ENCODE results near the gene LYRM2.
"Not testable (repeated sequence)": the region's sequence is repeated elsewhere in the genome, so short reads cannot be mapped to it uniquely, and the experiment has no call there.

Gene LYRM2

DNA sequence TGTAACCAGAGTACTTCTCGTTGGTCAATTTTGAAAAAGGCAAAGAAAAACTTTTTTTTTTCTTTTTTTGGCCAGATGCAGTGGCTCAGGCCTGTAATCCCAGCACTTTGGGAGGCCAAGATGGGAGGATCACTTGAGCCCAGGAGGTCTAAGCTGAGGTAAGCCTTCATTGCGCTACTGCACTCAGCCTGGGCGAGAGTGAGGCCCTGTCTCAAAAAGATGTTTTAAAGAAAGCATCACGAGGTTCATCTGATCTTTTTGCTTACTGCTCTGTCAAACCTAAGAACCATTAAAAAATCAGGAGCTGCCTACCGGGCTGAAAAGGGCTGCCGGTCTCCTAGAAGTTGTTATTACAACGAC is 607 bp downstream of the LYRM2 start:
- ChIA-PET CTCF (interaction anchor here (0.6 to 1.8 kb wide), 6 partner anchors 21 to 269 kb away, joined by 3 to 5 read pairs (median 4); partner anchors contain the start of gene ANKRD6), POLR2A (interaction anchor here (0.8 to 2.2 kb wide), 4 partner anchors 10 to 674 kb away, joined by 3 to 6 read pairs (median 4); partner anchors contain the start of genes RNGTT and UBE2J1)

DNA sequence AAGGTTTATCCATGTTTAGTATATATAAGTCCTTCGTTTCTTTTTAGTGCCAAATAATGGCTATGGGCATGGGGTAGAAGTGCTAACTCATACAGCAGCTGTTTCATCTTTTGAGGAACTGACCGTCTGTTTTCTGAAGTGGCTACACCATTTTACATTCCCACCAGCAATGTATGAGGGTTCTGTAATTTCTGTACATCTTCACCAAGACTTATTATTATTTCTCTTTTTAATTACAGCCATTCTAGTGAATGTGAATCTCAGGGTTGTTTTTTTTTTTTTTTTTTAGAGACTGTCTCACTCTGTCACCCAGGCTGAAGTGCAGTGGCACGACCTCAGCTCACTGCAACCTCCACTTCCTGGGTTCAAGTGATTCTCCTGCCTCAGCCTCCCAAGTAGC is 2.1 kb downstream of the LYRM2 start:
- not testable (repeated sequence) for H3K4me3 ChIP-seq (ENCODE audit: low read depth, low read length); DNase-seq (ENCODE audit: low read depth, low spot score)
- POLR2A ChIA-PET = interaction anchor here (0.7 kb wide), 1 partner anchor 144 kb away, joined by 3 read pairs; no protein-coding TSS in a partner anchor
- CTCF ChIA-PET = interaction anchor here (1.7 kb wide), 1 partner anchor 204 kb away, joined by 5 read pairs; the partner anchor contains the start of gene ANKRD6

More for the DNA sequence above, 607 bp downstream of the LYRM2 start:
- H3K4me3 ChIP-seq (ENCODE audit: low read depth, low read length) = peak overlapping the region; percentile 88
- no peak for TF ChIP-seq CTCF (IDR thresholded peaks at IDR 0.05; ENCODE audit: insufficient read depth, low read length, missing control alignments)
- DNase-seq (ENCODE audit: low read depth, low spot score) = no peak

DNA sequence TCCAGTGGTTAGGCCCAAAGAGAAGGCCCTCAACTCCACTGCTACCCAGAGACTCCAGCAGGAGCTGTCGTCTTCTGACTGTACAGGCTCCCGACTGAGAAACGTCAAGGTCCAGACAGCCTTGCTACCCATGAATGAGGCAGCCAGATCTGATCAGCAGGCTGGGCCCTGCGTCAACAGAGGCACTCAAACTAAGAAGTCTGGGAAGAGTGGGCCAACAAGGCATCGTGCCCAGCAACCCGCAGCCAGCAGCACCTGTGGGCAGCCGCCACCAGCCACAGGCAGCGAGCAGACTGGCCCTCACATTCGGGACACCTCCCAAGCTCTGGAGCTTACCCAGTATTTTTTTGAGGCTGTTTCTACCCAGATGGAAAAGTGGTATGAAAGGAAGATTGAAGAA is 8.1 kb downstream of the LYRM2 start:
- ChIA-PET POLR2A (no interaction called here), CTCF (interaction anchor here (1.7 kb wide), 1 partner anchor 20 kb away, joined by 6 read pairs; no protein-coding TSS in a partner anchor)
- H3K4me3 ChIP-seq (ENCODE audit: low read depth, low read length) = no peak overlapping the region
- no peak for DNase-seq (ENCODE audit: low read depth, low spot score)
- no peak for TF ChIP-seq CTCF (IDR thresholded peaks at IDR 0.05; ENCODE audit: insufficient read depth, low read length, missing control alignments)

GRCh38 chr6:89623749-89624148 is 14.8 kb downstream of the LYRM2 start:
- DNase-seq (ENCODE audit: low read depth, low spot score) = no peak
- POLR2A ChIA-PET = no interaction called here
- no peak overlapping the region for H3K4me3 ChIP-seq (ENCODE audit: low read depth, low read length)
- no peak for TF ChIP-seq CTCF (IDR thresholded peaks at IDR 0.05; ENCODE audit: insufficient read depth, low read length, missing control alignments)
- CTCF ChIA-PET = no interaction called here

- no peak overlapping the region for H3K4me3 ChIP-seq (ENCODE audit: low read depth, low read length)
- no peak for DNase-seq (ENCODE audit: low read depth, low spot score)
- POLR2A ChIA-PET = no interaction called here
- TF ChIP-seq CTCF (IDR thresholded peaks at IDR 0.05; ENCODE audit: insufficient read depth, low read length, missing control alignments) = no peak
- CTCF ChIA-PET = no interaction called here
Observed at GRCh38 chr6:89619567-89619966, 19.0 kb downstream of the LYRM2 start.

DNA sequence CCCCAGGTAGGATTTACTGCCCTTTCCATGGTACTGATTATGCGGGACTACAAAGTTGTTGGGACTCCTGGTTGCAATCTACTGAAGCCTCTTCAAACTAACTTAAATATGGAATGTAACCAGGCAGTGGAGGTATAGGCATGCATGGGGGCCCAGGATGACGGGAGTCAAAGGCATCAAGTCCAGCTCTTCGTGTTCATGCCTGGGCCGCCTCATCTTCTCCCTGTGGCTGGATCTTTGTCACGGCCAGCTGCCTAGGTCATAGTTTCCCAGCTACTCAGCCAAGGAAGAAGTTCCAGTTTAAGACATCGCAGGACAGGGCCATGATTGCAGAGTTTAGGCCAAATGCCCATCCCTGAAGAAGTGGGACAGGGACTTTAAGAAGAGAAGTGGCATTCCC is 20.5 kb downstream of the LYRM2 start:
- H3K4me3 ChIP-seq (ENCODE audit: low read depth, low read length) = no peak overlapping the region
- no peak for TF ChIP-seq CTCF (IDR thresholded peaks at IDR 0.05; ENCODE audit: insufficient read depth, low read length, missing control alignments)
- DNase-seq (ENCODE audit: low read depth, low spot score) = no peak
- CTCF ChIA-PET = no interaction called here
- POLR2A ChIA-PET = no interaction called here

- no peak overlapping the region for H3K4me3 ChIP-seq (ENCODE audit: low read depth, low read length)
- TF ChIP-seq CTCF (IDR thresholded peaks at IDR 0.05; ENCODE audit: insufficient read depth, low read length, missing control alignments) = no peak
- CTCF ChIA-PET = interaction anchor here (0.6 to 1.1 kb wide), 2 partner anchors 21 to 22 kb away, joined by 3 read pairs; partner anchors contain the start of gene LYRM2
- POLR2A ChIA-PET = no interaction called here
- DNase-seq (ENCODE audit: low read depth, low spot score) = no peak
Observed at GRCh38 chr6:89616531-89616930, 22.0 kb downstream of the LYRM2 start.
